Measurements from ENCODE around the gene SLC25A39. TPM values are rescaled to one million over a fixed set of nuclear protein-coding genes. Genes with fewer than 3 reads are reported as not detected.

The SLC25A39 gene, protein sequence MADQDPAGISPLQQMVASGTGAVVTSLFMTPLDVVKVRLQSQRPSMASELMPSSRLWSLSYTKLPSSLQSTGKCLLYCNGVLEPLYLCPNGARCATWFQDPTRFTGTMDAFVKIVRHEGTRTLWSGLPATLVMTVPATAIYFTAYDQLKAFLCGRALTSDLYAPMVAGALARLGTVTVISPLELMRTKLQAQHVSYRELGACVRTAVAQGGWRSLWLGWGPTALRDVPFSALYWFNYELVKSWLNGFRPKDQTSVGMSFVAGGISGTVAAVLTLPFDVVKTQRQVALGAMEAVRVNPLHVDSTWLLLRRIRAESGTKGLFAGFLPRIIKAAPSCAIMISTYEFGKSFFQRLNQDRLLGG
- total RNA-seq (2022; extraction: Qiagen RNA extraction): 132 to 205 TPM (median 188 TPM) in 5 replicates

DNA sequence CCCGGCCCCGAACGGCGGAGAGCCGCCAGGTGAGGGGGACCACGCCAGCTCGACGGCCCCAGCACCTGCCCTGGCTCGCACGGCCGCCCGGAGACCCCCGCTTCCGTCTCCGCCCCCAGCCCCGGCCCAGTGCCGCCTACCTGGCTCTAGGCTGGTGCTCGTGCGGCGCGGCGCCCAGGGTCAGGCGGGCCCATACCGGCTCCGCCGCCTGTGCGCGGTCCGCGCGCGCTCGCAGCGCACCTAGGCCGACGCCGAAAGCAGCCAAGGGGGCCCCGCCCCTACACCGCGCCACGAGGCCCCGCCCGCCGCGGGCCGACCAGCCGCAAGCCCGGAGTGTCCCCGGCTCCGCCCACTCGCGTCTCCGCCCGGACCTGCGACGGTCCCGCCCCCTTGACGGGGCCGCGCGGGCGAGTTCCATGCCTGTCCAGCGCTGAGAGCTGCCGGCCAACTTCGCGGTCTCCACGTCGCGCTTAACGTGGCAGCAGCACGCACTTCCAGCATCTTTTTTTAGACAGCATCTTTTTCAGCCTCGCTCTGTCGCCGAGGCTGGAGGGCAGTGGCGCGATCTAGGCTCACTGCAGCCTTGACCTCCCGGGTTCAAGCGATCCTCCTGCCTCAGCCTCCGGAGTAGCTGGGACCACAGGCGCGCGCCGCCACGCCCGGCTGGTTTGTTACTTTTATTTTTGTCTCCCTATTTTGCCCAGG lies at the start of gene SLC25A39:
SLC25A39 (minus strand) TSS at position 253 of the 705 bp plus-strand sequence. CDS start 1,261 bp downstream, outside the sequence.

DNA sequence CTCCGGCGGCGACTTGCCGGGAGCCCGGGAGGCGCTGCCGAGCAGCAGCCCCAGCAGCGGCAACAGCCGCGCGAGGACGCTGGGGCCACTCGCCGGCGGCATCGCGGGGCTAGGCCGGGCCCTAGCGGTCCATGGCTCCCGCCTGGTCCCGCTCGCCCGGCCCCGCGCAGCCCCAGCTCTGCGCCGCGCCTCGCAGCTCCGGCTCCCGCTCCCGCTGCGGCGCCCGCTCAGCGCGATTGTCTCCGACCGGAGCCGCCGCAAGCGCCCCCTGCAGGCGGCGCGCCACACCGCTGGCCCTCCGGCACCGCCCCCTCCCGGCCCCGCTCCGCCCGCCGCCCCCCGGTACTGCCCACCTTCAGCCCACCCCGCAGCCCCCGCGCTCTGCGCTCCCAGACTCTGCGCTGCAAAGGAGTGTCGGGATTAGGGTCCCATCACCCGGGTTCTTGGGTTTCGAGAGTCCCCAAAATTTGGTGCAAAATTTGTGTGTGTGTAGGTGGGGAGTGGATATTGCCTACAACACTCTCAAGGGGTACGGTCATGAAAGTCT lies 39.1 kb upstream of the SLC25A39 start, which contains the start of gene FAM171A2:
FAM171A2 (minus strand) TSS at position 241 of the 547 bp plus-strand sequence; CDS start at position 102, 139 bp downstream.

DNA sequence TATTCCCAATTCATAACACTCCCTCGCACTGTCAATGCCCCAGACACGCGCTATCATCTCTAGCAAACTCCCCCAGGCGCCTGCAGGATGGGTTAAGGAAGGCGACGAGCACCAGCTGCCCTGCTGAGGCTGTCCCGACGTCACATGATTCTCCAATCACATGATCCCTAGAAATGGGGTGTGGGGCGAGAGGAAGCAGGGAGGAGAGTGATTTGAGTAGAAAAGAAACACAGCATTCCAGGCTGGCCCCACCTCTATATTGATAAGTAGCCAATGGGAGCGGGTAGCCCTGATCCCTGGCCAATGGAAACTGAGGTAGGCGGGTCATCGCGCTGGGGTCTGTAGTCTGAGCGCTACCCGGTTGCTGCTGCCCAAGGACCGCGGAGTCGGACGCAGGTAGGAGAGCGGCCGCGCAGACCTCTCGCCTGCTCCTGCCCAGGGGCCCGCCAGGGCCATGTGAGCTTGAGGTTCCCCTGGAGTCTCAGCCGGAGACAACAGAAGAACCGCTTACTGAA lies 20.4 kb upstream of the SLC25A39 start, which contains the start of gene GRN:
GRN (plus strand) TSS at position 364 of the 515 bp plus-strand sequence. CDS start 3,863 bp downstream, outside the sequence.

DNA sequence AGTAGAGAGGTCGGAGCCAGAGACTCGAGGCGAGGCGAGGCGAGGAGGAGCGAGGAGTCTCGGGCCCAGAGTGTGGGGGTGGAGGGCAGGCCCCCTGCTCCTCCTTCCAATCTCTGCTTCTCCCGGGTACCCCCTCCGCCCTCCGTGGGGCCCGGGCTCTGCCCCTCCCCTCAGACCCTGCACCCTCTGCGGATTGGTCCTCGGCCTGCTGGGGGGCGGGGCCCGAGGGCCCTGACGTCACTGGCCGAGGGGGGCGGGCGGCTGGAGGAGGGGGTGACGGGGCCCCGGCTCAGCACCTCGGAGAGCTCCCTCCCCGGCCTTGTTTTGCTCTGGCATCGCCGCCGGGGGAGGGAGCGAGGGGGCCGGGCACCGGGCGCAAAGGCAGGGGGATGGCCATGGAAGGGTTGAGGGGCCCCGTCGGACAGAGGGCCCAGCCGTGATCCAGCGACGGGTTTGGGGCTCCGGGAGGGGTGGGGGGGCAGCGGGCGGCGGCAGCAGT lies 16.3 kb downstream of the SLC25A39 start, which contains the start of gene RUNDC3A:
RUNDC3A (plus strand) TSS at position 282 of the 499 bp plus-strand sequence. CDS start 232 bp downstream, outside the sequence.

Other genes starting within 250 kb of the SLC25A39 start
- gene HDAC5, start 201.2 kb downstream of the SLC25A39 start, total RNA-seq (2022; extraction: Qiagen RNA extraction): 13.5 to 16.0 TPM (median 13.7 TPM) in 5 replicates
- 8.4 to 11.8 TPM (median 10.5 TPM) in 5 replicates for gene HROB, start 182.9 kb downstream of the SLC25A39 start, total RNA-seq (2022; extraction: Qiagen RNA extraction)
- 0.05 to 0.07 TPM (median 0.06 TPM) in 3 of 5 replicates, not detected in the others for gene ASB16, start 154.1 kb downstream of the SLC25A39 start, total RNA-seq (2022; extraction: Qiagen RNA extraction)
- gene TMUB2, start 137.9 kb downstream of the SLC25A39 start, total RNA-seq (2022; extraction: Qiagen RNA extraction): 32.9 to 41.2 TPM (median 39.6 TPM) in 5 replicates
- 53.1 to 65.4 TPM (median 64.4 TPM) in 5 replicates for gene ATXN7L3, start 124.9 kb downstream of the SLC25A39 start, total RNA-seq (2022; extraction: Qiagen RNA extraction)
- gene UBTF, start 105.1 kb downstream of the SLC25A39 start, total RNA-seq (2022; extraction: Qiagen RNA extraction): 77.3 to 96.3 TPM (median 93.7 TPM) in 5 replicates
- gene SLC4A1, start 56.7 kb downstream of the SLC25A39 start, total RNA-seq (2022; extraction: Qiagen RNA extraction): 0.02 TPM in 2 of 5 replicates, not detected in the others
- 0.39 to 1.1 TPM (median 0.81 TPM) in 5 replicates for gene RUNDC3A, start 16.2 kb downstream of the SLC25A39 start, total RNA-seq (2022; extraction: Qiagen RNA extraction)
- 188 to 253 TPM (median 225 TPM) in 5 replicates for gene GRN, start 20.5 kb upstream of the SLC25A39 start, total RNA-seq (2022; extraction: Qiagen RNA extraction)
- 2.3 to 4.2 TPM (median 3.4 TPM) in 5 replicates for gene FAM171A2, start 39.0 kb upstream of the SLC25A39 start, total RNA-seq (2022; extraction: Qiagen RNA extraction)
- 1.1 to 2.3 TPM (median 1.4 TPM) in 5 replicates for gene ITGA2B, start 64.8 kb upstream of the SLC25A39 start, total RNA-seq (2022; extraction: Qiagen RNA extraction)
- gene GPATCH8, start 178.6 kb upstream of the SLC25A39 start, total RNA-seq (2022; extraction: Qiagen RNA extraction): 17.4 to 26.7 TPM (median 23.4 TPM) in 5 replicates
- 19.8 to 30.4 TPM (median 27.7 TPM) in 5 replicates for gene FZD2, start 232.7 kb upstream of the SLC25A39 start, total RNA-seq (2022; extraction: Qiagen RNA extraction)